Stomach (tissue), 4 donors: ENCODE data around the gene GTF3C4.

ENCODE experiments used
- CTCF ChIP-seq, 7 experiments: fragments of 450-650 bp in 4 of 7; fragments of 200-600 bp in 3 of 7; sonication (generic) in 3 of 7; IDR thresholded peaks; one replicate each; pipeline ENCODE4 v1.5.1; 2016 to 2019; ENCODE audit warnings: antibody characterized with exemption in 7 of 7, control low read depth in 2 of 7, mild to moderate bottlenecking in 1 of 7
- POLR2A ChIP-seq, 4 donors: fragments of 450-650 bp; IDR thresholded peaks; one replicate each; pipeline ENCODE4 v1.6.1; 2016; ENCODE audit warnings: antibody characterized with exemption in 4 of 4, control low read depth in 2 of 4, mild to moderate bottlenecking in 1 of 4, moderate library complexity in 1 of 4
- POLR2AphosphoS5 ChIP-seq, 3 donors: sonication (generic); formaldehyde crosslinking; IDR thresholded peaks; one replicate each; pipeline ENCODE4 v1.6.1; 2016; ENCODE audit warnings: antibody characterized with exemption in 3 of 3

GRCh38 chr9:132725306-132725705 lies 55.0 kb downstream of the GTF3C4 start:
- TF ChIP-seq CTCF (IDR thresholded peaks at IDR 0.05) (no peak), POLR2A (IDR thresholded peaks at IDR 0.05) (no peak), POLR2AphosphoS5 (IDR thresholded peaks at IDR 0.05) (no peak)
